Activated effector memory CD4-positive, alpha-beta T cell treated with anti-CD3 and anti-CD28 coated beads, Interleukin-2, amount 50 U/mL, for 16 hours (primary cell): ENCODE measurements around the gene MRPL2.
"Not testable (repeated sequence)": the region's sequence is repeated elsewhere in the genome, so short reads cannot be mapped to it uniquely, and the experiment has no call there.

Source experiments
- DNase-seq: peaks from one replicate; pipeline ENCODE4 v3.0.0-alpha.2; 2020

MRPL2 gene

DNA sequence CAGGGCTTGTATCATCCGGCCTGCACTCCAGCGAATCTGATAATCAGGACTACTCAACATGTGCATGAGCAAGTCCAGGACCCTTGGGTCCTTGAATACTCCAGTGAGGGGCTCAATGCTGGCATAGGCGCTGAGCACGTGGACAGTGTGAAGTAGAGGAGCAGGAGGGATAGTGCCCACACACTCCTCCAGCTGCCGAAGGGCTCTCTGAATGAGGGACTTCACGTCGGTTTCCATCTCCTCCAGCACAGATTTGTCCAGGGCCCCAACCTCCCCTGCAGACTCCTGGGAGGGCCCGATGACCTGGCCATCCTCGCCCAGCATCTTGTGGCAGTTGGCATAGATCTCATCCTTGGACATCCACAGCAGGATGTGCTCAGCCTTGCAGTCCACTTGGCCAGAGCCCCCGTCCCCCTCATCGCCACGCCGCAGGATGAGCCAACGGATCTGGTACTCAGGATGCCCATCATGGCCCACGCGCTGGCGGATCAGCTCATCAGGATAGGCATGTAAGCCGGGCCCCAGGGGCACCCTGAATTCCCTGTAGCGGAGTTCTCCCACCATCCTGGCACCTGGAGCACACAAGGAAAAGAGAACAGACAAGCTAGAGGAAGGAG is 6.9 kb downstream of the MRPL2 start:
- DNase-seq: no peak

DNA sequence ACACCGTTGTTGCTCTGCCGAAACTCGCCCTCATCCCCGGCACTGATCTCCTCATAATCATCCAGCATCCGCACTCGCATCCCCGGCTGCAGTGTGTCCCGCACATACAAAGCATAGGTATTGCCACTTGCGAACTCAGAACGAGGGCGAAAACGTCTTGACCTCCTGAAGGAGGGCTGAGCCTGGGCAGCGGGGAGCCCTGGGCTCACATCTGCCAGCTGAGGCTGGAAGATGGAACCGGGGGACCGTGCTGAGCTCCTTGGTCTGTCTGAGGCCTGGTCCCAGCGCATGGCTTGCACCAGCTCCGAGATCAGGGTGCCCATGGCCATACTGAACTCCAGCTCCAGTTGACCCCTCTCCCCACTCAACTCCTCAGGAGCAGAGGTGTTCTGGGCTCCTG is 8.3 kb downstream of the MRPL2 start:
- DNase-seq: no peak

DNA sequence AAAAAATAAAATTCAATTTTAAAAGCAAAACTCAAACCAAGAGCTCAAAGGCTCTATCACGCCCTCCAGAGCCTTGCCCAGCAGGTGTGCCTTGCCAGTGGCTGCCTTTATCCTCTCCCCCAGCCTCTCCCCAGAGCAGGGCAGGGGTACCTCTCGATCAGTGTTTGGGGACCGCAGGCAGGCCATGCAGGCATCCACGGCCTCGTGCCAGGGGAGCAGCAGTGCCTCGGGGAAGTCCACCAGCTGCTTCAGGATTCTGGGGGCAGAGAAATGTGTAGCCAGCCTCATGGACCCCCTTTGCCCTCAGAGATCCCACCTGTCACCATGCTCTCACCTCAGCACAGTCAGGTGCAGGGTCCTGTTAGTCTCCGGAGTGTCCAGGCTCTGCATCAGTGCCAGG is 11.2 kb downstream of the MRPL2 start:
- DNase-seq: no peak

DNA sequence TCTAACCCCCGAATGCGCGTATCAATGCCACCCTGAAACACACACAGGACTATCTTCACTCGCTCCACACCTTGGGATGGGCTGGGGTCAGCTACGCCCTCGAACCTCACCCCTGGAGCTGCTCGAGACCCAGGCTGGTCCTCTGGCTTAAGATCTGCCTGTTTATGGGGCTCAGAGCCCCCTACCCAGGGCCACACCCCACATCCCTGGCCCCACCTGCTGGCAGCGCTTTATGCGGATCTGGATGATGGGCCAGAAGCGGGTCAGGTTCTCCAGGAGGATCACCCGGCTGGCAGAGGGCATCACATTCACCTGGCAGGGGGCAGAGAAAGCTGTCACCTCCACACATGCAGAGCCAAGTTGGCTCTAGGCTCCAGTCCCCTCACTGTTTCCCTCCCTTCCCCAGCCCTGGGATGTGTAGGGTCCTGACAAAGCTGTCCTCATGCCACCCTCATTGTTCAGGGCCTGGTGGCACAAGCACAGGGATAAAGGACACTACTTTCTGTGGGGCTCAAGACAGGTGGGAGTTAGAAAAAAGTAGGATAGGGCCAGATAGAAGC is 13.8 kb downstream of the MRPL2 start:
- no peak for DNase-seq

DNA sequence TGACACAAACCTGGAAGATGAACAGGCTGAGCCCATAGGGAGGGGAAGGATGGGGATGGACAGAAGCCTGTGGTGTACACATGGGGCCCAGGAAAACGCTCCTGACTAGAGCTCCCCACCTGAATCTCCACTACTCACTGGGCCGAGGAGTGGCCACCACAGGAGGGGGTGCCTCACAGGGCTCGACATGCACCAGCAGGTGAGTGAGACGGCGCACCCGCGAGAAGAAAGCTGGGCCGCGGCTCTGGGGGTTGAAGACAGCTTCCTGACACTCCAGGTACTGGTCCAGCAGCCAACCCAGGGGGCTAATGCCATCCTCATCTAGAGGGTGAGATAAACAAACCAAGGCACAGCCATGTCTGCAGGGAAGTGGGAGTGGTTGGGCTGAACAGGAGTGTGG is 15.9 kb downstream of the MRPL2 start:
- no peak for DNase-seq

DNA sequence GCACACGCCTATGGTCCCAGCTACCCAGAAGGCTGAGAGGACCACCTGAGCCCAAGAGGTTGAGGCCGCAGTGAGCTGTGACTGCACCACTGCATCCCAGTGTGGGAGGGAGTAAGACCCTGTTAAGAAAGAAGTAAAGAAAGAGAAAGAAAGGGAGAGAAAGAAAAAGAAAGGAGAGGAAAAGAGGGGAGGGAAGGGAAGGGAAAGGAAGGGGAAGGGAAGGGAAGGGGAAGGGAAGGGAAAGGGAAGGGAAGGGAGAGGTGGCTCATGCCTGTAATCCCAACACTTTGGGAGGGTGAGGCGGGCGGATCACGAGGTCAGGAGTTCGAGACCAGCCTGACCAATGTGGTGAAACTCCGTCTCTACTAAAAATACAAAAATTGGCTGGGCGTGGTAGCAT is 17.8 kb downstream of the MRPL2 start:
- not testable (repeated sequence) for DNase-seq

DNA sequence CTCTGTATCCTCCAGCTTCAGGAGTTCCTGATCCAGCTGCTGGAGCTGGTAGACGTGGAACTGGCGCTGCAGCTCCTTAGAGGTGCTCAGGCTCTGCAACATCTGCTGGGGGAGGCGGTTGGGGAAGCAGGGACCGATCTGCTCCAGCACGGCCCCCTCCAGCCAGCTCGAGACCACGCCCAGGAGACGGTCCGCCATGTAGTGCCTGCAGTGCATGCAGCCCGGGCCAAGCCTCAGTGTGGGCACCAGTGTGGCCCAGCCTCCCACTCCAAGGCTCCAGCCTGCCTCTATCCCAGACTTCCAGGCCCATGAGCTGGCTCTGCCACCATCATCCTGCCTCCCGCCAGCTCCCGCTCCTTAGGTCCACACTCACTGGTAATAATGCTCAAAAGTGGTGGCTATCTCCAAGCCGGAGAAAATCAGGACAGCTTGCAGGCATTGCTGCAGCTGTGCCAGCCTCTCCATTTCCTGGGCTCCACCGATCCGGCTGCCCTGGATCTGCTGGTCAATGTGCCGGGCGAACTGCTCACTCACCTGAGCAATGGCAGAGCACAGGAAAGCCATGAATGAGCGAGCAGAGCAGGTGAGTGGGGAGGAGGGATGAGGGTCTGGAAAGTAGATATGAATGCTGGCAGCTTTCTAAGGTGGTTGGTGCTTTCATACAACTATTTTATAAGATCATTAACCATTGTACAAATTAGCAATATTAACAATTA is 18.5 kb downstream of the MRPL2 start:
- DNase-seq: no peak

DNA sequence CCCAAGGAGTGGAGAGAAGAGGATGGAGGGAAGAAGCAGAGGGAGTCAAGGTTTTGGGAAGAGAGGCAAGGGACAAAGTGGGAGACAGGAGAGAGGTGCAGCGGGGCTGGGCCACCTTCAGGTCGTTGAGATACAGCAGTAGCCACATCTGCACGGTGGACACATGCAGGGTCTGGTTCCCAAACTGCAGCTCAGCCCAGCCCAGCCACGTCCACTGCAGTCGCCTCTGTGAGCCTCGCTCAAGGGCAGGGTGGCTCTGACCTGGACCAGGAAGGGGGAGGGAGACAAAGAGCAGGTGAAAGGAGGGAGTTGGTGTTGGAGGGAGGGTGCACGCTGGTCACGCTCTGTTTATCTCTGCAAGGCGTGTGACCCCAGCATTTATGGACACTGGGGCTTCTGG is 20.5 kb downstream of the MRPL2 start:
- DNase-seq: no peak

DNA sequence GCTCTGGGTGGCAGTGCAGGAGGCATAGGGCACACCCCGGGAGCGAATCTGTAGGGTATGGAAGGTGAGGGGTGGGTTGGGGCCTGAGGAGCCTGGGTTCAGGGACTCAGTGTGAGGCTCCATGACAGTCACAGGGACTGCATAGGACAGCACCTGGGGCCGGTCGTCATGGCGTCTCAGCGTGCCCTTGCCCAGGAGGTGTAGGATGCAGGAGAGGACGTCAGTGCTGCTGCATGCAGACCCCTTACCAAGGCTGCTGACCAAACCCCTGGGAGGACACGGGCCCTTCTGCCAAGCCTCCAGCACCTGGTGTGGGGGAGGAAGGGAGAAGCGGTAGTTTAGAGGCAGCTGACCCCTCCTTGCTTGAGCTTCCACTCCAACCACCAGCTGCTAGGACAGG is 21.5 kb downstream of the MRPL2 start:
- DNase-seq: no peak

DNA sequence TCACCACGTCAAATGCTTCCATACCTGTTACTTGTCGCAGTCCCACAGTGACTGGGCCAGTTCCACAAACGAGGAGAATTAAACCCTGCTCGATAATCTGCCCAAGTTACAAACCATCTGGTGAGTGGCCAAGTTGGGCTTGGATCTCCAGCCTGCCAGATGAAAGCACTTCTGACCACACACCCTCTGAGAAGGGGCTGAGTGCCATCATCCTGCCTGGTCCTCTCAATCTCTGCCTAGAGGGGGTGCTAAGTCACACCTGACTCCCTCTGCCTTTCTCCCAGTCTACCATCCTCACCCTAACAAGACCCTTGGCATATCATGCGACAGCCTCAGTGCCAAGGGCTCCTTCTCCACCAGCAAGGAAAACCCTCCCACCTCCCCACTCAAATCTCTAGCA is 22.0 kb downstream of the MRPL2 start:
- DNase-seq: no peak

DNA sequence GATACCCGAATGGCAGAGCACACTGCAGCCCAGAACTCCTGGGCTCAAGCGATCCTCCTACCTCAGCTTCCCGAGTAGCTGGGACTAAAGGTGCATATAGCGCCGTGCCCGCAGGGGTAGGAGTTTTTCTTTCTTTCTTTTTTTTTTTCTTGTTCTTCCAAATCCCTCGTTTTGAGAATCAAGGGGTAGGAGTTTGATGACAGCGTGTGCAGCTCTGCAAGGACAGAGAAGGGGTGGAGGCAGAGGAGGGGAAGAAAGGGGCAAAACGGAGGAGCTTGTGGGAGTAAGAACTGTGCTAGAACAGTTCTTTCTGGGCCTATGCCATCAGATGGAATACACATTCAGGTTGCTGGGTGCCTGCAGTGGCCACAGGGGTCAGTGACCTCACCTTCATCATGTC is 22.5 kb downstream of the MRPL2 start:
- no peak for DNase-seq

DNA sequence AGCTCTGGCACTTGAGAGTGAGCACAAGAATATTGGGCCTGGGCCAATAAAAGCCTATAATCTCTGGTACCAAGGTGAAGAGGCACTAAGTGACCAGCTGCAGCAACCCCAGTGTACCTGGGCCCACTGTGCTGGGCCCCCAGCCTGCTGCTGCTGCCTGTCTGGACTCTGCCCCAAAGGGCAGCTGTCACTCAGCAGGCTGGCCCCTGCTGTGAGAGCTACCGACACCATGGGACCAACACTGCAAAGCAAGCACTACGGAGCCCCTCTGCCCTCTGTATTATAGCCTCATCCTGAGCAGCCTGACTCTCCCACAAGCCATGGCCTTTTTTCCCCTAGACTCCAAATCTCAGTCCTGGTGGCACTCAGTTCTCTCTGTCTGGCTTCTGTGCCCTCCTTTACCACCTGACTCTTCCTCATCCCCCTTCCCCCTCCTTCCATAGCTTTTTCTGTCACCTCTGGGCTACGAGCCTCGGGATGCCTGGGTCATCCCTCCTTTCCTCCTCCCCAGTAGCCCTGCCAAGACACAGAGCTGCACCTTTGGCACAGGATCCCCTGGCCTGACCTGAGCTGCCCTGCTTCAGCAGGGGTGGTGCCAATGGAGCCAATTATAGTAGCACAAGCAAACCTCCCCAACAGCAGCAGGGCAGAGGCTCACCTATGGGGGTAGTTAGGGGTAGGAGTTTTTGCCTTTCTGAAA is 23.6 kb downstream of the MRPL2 start:
- DNase-seq: no peak

DNA sequence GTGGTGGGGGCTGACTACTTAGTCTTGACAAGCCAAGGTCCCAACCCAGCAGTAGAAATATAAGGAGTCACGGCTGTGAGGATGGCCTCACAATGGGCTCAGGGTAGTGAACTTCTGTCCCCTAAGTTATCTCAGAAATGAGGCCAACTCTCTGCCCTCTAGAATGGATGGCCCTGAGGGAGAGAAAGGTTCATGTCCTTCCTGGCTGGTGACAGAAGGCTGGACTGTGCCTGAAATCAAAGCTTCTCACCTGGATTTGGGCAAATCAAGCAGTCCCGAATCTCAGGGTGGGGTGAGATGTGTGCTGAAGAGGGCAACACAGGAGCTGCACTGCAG is 25.1 kb downstream of the MRPL2 start:
- DNase-seq: no peak

DNA sequence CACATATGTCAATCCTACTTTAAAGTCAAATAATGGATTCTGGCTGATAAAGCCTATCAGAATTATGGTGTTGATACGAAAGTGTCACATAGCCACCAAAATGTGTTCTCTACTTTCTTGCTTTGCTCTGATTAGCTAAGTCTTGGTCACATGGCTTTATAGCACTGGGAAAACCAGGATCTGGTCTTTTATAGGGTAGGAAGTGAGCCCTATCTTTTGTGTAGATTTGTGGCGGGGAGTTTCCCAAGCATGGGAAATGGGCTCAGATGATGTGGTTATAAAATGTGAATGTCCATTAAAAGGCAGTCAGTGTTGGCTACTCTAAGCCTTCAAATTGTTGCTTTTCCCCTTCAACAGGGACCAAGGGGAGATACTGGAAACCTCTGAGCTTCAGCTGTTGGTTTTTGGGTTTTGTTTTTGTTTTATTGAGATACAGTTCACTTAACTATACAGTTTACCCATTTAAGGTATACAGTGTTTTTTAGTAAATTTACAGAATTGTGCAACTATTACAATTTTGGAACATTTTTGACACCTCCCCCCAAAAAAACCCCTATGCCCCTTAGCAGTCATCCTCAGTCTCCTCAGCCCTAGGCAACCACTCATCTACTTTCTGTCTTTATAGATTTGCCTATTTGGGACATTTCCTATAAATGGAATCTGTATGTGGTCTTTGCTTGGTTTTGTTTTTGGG is 25.6 kb downstream of the MRPL2 start:
- no peak for DNase-seq

DNA sequence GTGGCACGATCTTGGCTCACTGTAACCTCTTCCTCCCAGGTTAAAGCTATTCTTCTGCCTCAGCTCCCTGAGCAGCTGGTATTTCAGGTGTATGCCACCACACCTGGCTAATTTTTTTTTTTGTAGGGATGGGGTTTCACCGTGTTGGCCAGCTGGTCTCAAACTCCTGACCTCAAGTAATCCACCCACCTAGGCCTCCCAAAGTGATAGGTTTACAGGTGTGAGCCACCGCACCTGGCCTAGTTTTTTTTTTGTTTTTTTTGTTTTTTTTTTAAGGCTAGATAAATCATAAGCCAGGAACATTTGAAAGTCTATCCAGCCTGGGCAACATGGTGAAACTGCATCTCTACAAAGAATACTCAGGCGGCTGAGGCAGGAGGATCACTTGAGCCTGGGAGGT is 26.9 kb downstream of the MRPL2 start:
- DNase-seq: no peak

DNA sequence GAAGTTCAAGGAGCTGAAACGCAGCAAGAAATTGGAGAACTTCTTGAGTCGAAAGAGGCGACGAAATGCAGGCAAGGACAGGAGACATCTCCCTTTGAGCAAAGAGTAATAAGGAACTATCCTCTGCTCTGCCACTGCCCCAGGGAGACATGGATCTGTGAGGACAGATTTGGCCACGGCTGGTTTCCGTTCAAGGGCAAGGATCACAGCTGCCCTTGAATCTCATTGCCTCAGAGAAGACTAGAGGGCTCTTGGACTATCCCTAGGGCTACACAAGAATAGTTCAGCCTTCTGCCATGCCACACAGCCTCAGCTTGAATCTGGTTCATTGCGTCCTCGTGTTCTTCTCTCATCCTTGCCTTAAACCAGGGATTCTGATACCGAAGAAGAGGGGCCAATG is 30.1 kb downstream of the MRPL2 start:
- no peak for DNase-seq

DNA sequence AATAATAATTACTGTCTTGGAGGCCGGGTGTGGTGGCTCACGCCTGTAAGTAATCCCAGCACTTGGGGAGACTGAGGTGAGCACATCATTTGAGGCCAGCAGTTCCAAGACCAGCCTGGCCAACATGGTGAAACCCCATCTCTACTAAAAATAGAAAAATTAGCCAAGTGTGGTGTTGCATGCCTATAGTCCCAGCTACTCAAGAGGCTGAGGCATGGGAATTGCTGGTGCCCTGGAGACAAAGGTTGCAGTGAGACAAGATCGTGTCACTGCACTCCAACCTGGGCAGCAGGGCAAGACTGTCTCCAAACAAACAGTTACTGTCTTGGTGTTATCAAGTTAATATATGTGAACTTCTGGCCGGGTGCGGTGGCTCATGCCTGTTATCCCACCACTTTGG is 32.9 kb downstream of the MRPL2 start:
- DNase-seq: no peak

DNA sequence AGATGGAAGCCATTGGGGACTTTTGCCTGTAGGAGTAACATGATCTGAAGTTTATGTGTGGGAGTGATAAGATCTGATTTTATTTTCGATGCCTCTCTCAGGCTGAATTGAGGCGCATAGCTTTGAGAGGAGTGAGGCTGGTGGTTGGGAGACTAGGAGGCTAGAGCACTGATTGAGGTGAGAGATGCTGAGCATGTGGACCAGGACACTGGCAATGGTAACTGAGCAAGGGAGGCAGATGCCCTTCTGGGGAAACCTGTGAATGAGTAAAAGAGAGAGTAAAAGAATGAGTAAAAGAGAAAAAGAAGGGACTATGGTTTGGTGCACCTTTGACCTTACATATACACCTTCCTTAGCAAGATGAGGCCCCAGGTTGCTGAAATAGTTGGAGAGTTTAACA is 34.8 kb downstream of the MRPL2 start:
- no peak for DNase-seq

DNA sequence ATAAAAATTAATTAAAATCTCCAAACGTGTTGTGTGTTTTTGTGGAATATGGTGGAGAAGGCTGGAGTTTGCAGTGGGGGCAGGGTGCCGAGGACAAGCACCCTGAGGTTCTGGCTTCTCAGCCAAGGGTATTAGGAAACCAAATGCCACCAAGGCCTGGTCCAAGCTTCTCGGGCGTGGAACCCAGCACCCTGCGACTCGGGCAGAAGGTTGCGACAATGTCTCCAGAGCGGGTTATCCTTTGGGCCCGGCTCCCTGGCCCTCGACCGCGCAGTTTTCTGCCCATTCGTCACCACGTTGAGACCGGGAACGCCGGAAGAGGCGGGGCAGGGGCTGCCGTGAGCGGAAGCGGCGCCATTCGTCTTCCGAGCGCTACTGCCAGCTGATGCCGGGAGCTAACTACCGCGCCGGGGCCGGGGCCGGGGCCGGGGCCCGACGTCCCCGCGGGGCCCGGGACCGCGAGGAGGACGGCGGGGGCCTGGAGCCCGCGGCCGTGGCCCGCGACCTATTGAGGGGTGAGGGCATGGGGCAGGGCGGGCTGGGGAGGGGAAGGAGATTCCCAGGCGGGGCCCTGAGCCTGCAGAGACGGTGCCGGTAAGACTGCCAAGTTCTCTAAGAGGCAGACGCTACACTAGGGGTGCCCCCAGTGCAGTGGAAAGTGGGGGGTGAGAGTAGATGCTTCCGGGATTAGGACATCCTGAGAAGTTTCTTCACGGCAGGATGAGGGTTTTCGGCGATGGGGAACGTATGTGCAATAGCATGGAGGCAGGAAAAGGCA is 37.8 kb downstream of the MRPL2 start, which contains the start of gene RRP36:
Gene RRP36 (plus strand): TSS at position 354 of the 778 bp plus-strand sequence. CDS start 32 bp downstream, at position 386.
- peak; percentile 91 for DNase-seq

DNA sequence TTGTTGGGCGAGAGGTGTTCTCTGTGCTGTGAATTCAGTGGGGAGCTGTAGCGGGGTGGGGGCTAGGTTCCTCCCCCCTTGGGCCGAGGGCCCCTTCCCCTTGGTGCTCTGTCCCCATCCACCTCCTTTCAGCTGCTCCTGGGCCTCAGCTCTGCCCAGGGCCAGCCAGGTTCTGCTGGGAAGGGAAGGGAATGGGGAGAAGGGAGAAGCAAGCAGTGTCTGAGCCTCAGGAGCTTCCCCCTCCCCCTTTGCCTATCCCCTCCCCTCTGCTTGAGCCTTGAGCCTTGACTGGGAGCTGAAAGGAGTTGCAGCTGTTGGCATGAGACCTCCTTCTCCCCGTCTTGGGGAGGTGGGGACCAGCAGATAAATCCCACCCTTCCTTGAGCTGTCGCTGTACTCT is 38.4 kb downstream of the MRPL2 start:
- no peak for DNase-seq

DNA sequence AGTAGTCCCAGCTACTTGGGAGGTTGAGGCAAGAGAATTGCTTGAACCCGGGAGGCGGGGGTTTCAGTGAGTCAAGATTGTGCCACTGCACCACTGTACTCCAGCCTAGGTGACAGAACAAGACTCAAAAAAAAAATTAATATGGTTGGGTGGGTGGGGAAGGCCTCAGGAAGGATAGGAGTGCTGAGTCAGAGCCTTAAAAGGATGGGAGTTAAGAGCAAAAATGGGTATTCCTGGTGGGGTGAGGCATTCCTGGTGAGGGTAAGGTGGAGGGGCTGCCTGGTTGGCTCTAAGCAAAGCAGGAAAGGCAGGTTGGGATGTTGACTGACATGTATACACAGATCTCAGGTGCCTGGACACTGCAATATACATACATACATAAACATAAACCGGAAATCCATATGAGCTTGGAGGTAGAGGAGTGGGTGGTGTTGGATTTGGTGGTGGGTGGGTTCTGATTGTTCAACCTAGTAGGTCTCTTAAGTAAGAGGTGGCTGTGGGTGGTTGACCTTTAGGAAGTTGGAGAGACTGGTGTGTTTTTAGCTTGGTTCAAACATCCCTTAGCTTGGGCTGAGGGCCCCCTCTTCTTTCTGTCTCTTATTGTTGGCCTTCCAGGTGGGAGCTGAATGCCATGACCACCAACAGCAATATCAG is 39.1 kb downstream of the MRPL2 start:
- DNase-seq: no peak

DNA sequence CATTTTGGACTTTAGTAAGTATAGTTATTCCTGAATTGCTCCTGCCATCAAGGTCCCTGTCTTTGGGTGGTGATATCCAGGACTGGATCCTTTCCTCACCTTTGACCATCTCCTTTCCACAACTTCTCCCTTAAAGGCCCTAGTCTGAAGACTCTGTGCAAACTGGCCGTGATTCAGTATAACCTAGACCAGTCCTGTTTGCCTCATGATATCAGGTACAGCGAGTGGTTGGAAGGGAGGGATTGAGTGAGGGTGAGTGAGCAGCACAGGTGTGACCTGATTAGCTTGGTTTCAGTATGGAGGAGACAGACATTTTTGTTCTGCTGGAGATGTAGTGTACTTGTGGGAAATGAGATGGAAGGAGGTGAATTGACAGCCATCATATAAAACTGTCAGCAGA is 40.1 kb downstream of the MRPL2 start:
- DNase-seq: no peak
